HCT116 (cell line): ENCODE measurements around the gene USF1. TPM values are rescaled to one million over a fixed set of nuclear protein-coding genes. Genes with fewer than 3 reads are reported as not detected.
A peak's percentile ranks its signal among the peaks of the same experiment; 100 is the strongest.

Experiments
- ATAC-seq: fragments of 200-7000 bp; cut with Tn5 transposase; 2 replicates; pipeline ENCODE4 v1.9.1; 2020; ENCODE audit warnings: mild to moderate bottlenecking, moderate library complexity
- BruUV-seq: library from RNA; stranded (reverse); fragments of 400-500 nt; replicated peaks from 2 replicates; lab custom pipeline; 2021; lab: Mats Ljungman, UMichigan
- CTCF ChIA-PET: fragments of 300-600 bp; sonication (Branson Sonifier 250); formaldehyde crosslinking; loops from one replicate; lab custom pipeline; 2021; ENCODE audit warnings: antibody characterized with exemption; lab: Charles Lee
- POLR2A ChIA-PET: fragments of 300-600, 350-600 bp; sonication (Branson Sonifier 250); formaldehyde crosslinking; loops from one replicate; lab custom pipeline; 2021; ENCODE audit warnings: antibody characterized with exemption; lab: Charles Lee
- RAD21 ChIA-PET, 2 experiments: fragments of 300-600 bp; sonication (Branson Sonifier 250); formaldehyde crosslinking; loops; one replicate each; lab custom pipeline; 2023; ENCODE audit warnings: low total read pairs in 2 of 2; ENCODE audit not compliant: uncharacterized antibody in 2 of 2, unreplicated experiment in 2 of 2, low non-redundant PET in 1 of 2; lab: Charles Lee
- DNase-seq: peaks from one replicate; pipeline ENCODE4 v3.0.0-alpha.2; 2010; ENCODE audit warnings: low read depth, low spot score
- H2AFZ ChIP-seq: fragments of 200-600 bp; shearing (Covaris generic), sonication (generic); 2 replicates; pipeline ENCODE4 v1.6.1; 2017; ENCODE audit warnings: low read depth, mixed run types, mixed read lengths, antibody characterized with exemption, low read length; ENCODE audit not compliant: poor library complexity, severe bottlenecking
- H3K27ac ChIP-seq: 2 replicates; pipeline ENCODE4 v1.5.1; 2012; ENCODE audit warnings: low read depth, low read length
- H3K27me3 ChIP-seq: fragments of 200-600 bp; sonication (generic); 2 replicates; pipeline ENCODE4 v1.6.1; 2016; ENCODE audit warnings: mixed run types, low read length, mixed read lengths; ENCODE audit not compliant: insufficient read depth
- H3K36me3 ChIP-seq, 2 experiments: fragments of 200-500 bp in 1 of 2; fragments of 200-600 bp in 1 of 2; sonication (Bioruptor generic) in 1 of 2; sonication (generic) in 1 of 2; 2 replicates each; pipeline versions ENCODE4 v1.5.1 to v1.6.1; 2014 to 2016; ENCODE audit warnings: low read length in 2 of 2, inconsistent platforms in 1 of 2, mixed read lengths in 1 of 2, mixed run types in 1 of 2; ENCODE audit not compliant: insufficient read depth in 2 of 2, control insufficient read depth in 1 of 2
- H3K4me1 ChIP-seq, 2 experiments: fragments of 200-600 bp in 1 of 2; sonication (generic) in 1 of 2; 2 replicates each; pipeline versions ENCODE4 v1.5.1 to v1.6.1; 2012 to 2017; ENCODE audit warnings: low read length in 2 of 2, inconsistent platforms in 1 of 2, mild to moderate bottlenecking in 1 of 2, mixed read lengths in 1 of 2, mixed run types in 1 of 2, moderate library complexity in 1 of 2; ENCODE audit not compliant: insufficient read depth in 2 of 2, control insufficient read depth in 1 of 2
- H3K4me2 ChIP-seq: fragments of 200-600 bp; sonication (generic); 2 replicates; pipeline ENCODE4 v1.6.1; 2017; ENCODE audit warnings: mixed run types, low read length, mixed read lengths
- H3K4me3 ChIP-seq, 2 experiments: fragments of 200-600 bp in 1 of 2; sonication (generic) in 1 of 2; replicated peaks in 1 of 2; 2 replicates each; pipeline ENCODE4 v1.5.1; 2011 to 2016; ENCODE audit warnings: low read length in 2 of 2, control low read depth in 1 of 2, low read depth in 1 of 2, mild to moderate bottlenecking in 1 of 2, mixed read lengths in 1 of 2, mixed run types in 1 of 2
- H3K79me2 ChIP-seq: fragments of 200-600 bp; sonication (generic); 2 replicates; pipeline ENCODE4 v1.6.1; 2017; ENCODE audit warnings: mild to moderate bottlenecking, mixed run types, low read length, moderate library complexity, mixed read lengths; ENCODE audit not compliant: insufficient read depth
- H3K9ac ChIP-seq: fragments of 200-600 bp; sonication (generic); 2 replicates; pipeline ENCODE4 v1.6.1; 2016; ENCODE audit warnings: low read length, mixed read lengths
- H3K9me2 ChIP-seq: fragments of 200-600 bp; sonication (generic), shearing (Covaris generic); 2 replicates; pipeline ENCODE4 v1.6.1; 2017; ENCODE audit warnings: mixed run types, mild to moderate bottlenecking, moderate library complexity; ENCODE audit not compliant: insufficient read depth
- H3K9me3 ChIP-seq, 2 experiments: fragments of 200-500 bp in 1 of 2; fragments of 200-600 bp in 1 of 2; sonication (Bioruptor generic) in 1 of 2; sonication (generic) in 1 of 2; 2 replicates each; pipeline ENCODE4 v1.6.1; 2014 to 2017; ENCODE audit warnings: low read length in 2 of 2, mixed read lengths in 2 of 2, inconsistent platforms in 1 of 2, low read depth in 1 of 2, mild to moderate bottlenecking in 1 of 2, mixed run types in 1 of 2, moderate library complexity in 1 of 2; ENCODE audit not compliant: control insufficient read depth in 1 of 2, insufficient read depth in 1 of 2
- H4K20me1 ChIP-seq: fragments of 200-600 bp; sonication (generic), shearing (Covaris generic); 2 replicates; pipeline ENCODE4 v1.6.1; 2017; ENCODE audit warnings: mixed run types, mild to moderate bottlenecking, moderate library complexity; ENCODE audit not compliant: insufficient read depth
- CBX3 ChIP-seq: IDR thresholded peaks from 2 replicates; pipeline ENCODE4 v1.6.1; 2012; ENCODE audit warnings: low read depth
- EGR1 ChIP-seq: IDR thresholded peaks from 2 replicates; pipeline ENCODE4 v1.6.1; 2012; ENCODE audit warnings: low read depth
- ELF1 ChIP-seq: IDR thresholded peaks from 2 replicates; pipeline ENCODE4 v1.6.1; 2012; ENCODE audit warnings: low read depth, borderline replicate concordance
- EZH2phosphoT487 ChIP-seq: fragments of 200-600 bp; IDR thresholded peaks from 2 replicates; pipeline ENCODE4 v1.6.1; 2018; ENCODE audit warnings: antibody characterized with exemption, borderline replicate concordance
- FOSL1 ChIP-seq: IDR thresholded peaks from 2 replicates; pipeline ENCODE4 v1.6.1; 2012; ENCODE audit warnings: low read depth
- POLR2A ChIP-seq: IDR thresholded peaks from 2 replicates; pipeline ENCODE4 v1.7.0; 2011; ENCODE audit warnings: borderline replicate concordance; ENCODE audit not compliant: insufficient read depth, insufficient read length; ENCODE audit errors: extremely low read depth
- SIN3A ChIP-seq: IDR thresholded peaks from 2 replicates; pipeline ENCODE4 v1.6.1; 2012; ENCODE audit warnings: low read depth
- SP1 ChIP-seq: IDR thresholded peaks from 2 replicates; pipeline ENCODE4 v1.6.1; 2012; ENCODE audit warnings: low read depth
- SRF ChIP-seq: IDR thresholded peaks from 2 replicates; pipeline ENCODE4 v1.6.1; 2012; ENCODE audit warnings: low read depth
- ZFX ChIP-seq: fragments of 450-650 bp; IDR thresholded peaks from 2 replicates; pipeline ENCODE4 v1.6.1; 2017
- ZNF274 ChIP-seq: fragments of 200-500 bp; sonication (Bioruptor generic); IDR thresholded peaks from 2 replicates; pipeline ENCODE4 v1.6.1; 2014; ENCODE audit warnings: mild to moderate bottlenecking, low read depth, low read length, inconsistent platforms
- intact Hi-C: fragments of 100-400 bp; cut with micrococcal nuclease; formaldehyde crosslinking; loops from 2 replicates; pipeline ENCODE4 v1.10.0; 2022
- total RNA-seq: library from RNA; stranded (reverse); gene quantifications from one replicate; pipeline ENCODE4 v1.2.1, GENCODE V29; 2021; ENCODE audit not compliant: unreplicated experiment
- TF ChIP-seq, protein P1 (sequence below): IDR thresholded peaks from 2 replicates; pipeline ENCODE4 v1.6.1; 2011; ENCODE audit warnings: mild to moderate bottlenecking, low read length, moderate library complexity; ENCODE audit not compliant: insufficient replicate concordance; ENCODE audit errors: extremely low read depth
- TF ChIP-seq, protein P2 (sequence below), 3 experiments: fragments of 200-600 bp in 1 of 3; sonication (generic) in 1 of 3; IDR thresholded peaks in 2 of 3; conservative IDR thresholded peaks in 1 of 3; 2 replicates each; pipeline ENCODE4 v1.5.1; 2012 to 2017; ENCODE audit warnings: low read depth in 2 of 3, low read length in 2 of 3, antibody characterized with exemption in 1 of 3, borderline replicate concordance in 1 of 3, control low read depth in 1 of 3, mild to moderate bottlenecking in 1 of 3, mixed read lengths in 1 of 3, mixed run types in 1 of 3, moderate library complexity in 1 of 3; ENCODE audit not compliant: insufficient read depth in 1 of 3
- TF ChIP-seq, protein P3 (sequence below): IDR thresholded peaks from 2 replicates; pipeline ENCODE4 v1.6.1; 2012; ENCODE audit warnings: low read depth

USF1 gene
- total RNA-seq, 1 experiment from 2014 or later, result 48.0 TPM

DNA sequence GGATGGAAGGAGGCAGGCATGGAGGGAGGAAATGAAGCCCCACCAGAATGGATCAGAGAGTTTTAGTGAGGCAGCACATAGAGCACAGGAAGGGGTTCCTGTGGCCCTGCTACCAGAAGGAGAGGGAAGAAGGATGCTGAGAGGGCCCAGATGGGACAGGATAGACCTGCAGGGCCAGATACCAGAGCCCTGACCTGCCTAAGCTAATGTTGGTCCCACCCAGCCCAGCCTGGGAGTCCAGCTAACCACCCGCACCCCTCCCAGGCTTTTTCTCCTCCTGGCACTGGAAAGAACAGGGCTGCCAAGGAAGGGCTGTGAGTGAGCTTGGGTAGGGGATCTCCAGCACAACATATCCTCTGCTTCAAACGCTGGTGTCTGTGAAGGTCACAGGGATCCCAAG, 36.7 kb upstream of the USF1 start:
- Histone ChIP-seq H3K4me3 (peak overlapping the region in 1 of 2 experiments; percentile 40; a peak in 2 of 4 replicates), H3K27me3 (no peaks in the 10 kb centered on the region), H3K9me3 (no peaks in the 10 kb centered on the region), H3K79me2 (no peaks in the 10 kb centered on the region), H3K4me2 (peak overlapping the region; percentile 73), H3K36me3 (no peaks in the 10 kb centered on the region), H3K9ac (peak overlapping the region; percentile 46), H4K20me1 (no peaks in the 10 kb centered on the region), H2AFZ (no peak overlapping the region), H3K4me1 (peaks cover 34 to 71% of the 10 kb centered on the region in 2 experiments), H3K9me2 (no peaks in the 10 kb centered on the region), H3K27ac (peak overlapping the region; percentile 46)
- no peak for TF ChIP-seq SIN3A
- TF ChIP-seq EGR1, result no peak
- TF ChIP-seq CBX3, result no peak
- TF ChIP-seq, protein P1, sequence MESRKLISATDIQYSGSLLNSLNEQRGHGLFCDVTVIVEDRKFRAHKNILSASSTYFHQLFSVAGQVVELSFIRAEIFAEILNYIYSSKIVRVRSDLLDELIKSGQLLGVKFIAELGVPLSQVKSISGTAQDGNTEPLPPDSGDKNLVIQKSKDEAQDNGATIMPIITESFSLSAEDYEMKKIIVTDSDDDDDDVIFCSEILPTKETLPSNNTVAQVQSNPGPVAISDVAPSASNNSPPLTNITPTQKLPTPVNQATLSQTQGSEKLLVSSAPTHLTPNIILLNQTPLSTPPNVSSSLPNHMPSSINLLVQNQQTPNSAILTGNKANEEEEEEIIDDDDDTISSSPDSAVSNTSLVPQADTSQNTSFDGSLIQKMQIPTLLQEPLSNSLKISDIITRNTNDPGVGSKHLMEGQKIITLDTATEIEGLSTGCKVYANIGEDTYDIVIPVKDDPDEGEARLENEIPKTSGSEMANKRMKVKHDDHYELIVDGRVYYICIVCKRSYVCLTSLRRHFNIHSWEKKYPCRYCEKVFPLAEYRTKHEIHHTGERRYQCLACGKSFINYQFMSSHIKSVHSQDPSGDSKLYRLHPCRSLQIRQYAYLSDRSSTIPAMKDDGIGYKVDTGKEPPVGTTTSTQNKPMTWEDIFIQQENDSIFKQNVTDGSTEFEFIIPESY, result no peak
- no peak for TF ChIP-seq POLR2A
- TF ChIP-seq ELF1, result no peak
- no peak for TF ChIP-seq ZFX
- TF ChIP-seq SRF, result no peak
- ATAC-seq (no peak), DNase-seq (no peak)
- BruUV-seq, result no TSS peak
- POLR2A ChIA-PET, result interaction anchor here (1.5 kb wide), 2 partner anchors 9 to 37 kb away, joined by 3 read pairs; partner anchors contain the start of gene USF1
- intact Hi-C loops, result no loop called here
- CTCF ChIA-PET, result interaction anchor here (1.1 to 2.4 kb wide), 2 partner anchors 11 to 15 kb away, joined by 3 to 7 read pairs; no protein-coding TSS in a partner anchor
- RAD21 ChIA-PET, result no interaction called here

DNA sequence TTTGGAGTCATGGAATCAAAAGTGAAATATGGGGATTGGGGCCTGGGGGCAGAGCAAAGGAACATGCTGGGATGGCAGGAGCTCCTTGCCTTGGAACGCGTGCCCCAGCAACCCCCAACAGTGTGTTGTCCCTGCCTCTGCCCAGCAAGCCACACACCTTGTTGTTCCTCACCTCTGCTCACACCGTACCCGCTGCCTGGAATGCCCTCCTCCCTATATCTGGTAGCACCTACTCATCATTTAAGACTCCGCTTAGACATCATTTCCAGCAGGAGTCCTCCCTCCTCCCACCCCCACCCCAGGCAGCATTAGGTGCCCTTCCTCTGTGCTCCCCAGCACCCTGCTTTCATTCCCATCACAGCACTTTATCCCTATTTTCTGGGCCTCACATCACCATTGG, 35.7 kb upstream of the USF1 start:
- BruUV-seq, result no TSS peak
- no peaks in the 10 kb centered on the region for H3K9me2 ChIP-seq
- ChIA-PET RAD21 (no interaction called here), POLR2A (no interaction called here), CTCF (interaction anchor here (2.4 kb wide), 1 partner anchor 10 kb away, joined by 7 read pairs; no protein-coding TSS in a partner anchor)
- no peak overlapping the region for H3K27ac ChIP-seq
- no peak overlapping the region for H3K4me3 ChIP-seq
- no peaks in the 10 kb centered on the region for H4K20me1 ChIP-seq
- H3K27me3 ChIP-seq, result no peaks in the 10 kb centered on the region
- no peak overlapping the region for H3K9ac ChIP-seq
- H2AFZ ChIP-seq, result no peak overlapping the region
- H3K4me1 ChIP-seq, result peaks cover 34 to 70% of the 10 kb centered on the region in 2 experiments
- H3K9me3 ChIP-seq, result no peaks in the 10 kb centered on the region
- DNase-seq, result no peak
- intact Hi-C loops, result no loop called here
- no peak for ATAC-seq
- H3K36me3 ChIP-seq, result no peaks in the 10 kb centered on the region
- peak overlapping the region; percentile 73 for H3K4me2 ChIP-seq
- no peaks in the 10 kb centered on the region for H3K79me2 ChIP-seq
- TF ChIP-seq EGR1 (no peak), SRF (no peak), ZFX (no peak), ZNF274 (no peak), EZH2phosphoT487 (no peak), FOSL1 (no peak), SP1 (no peak)
- TF ChIP-seq, protein P2, sequence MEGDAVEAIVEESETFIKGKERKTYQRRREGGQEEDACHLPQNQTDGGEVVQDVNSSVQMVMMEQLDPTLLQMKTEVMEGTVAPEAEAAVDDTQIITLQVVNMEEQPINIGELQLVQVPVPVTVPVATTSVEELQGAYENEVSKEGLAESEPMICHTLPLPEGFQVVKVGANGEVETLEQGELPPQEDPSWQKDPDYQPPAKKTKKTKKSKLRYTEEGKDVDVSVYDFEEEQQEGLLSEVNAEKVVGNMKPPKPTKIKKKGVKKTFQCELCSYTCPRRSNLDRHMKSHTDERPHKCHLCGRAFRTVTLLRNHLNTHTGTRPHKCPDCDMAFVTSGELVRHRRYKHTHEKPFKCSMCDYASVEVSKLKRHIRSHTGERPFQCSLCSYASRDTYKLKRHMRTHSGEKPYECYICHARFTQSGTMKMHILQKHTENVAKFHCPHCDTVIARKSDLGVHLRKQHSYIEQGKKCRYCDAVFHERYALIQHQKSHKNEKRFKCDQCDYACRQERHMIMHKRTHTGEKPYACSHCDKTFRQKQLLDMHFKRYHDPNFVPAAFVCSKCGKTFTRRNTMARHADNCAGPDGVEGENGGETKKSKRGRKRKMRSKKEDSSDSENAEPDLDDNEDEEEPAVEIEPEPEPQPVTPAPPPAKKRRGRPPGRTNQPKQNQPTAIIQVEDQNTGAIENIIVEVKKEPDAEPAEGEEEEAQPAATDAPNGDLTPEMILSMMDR (IDR thresholded peaks at IDR 0.05 in 2 of 3, conservative IDR thresholded peaks at IDR 0.05 in 1 of 3; ENCODE audit: borderline replicate concordance in 1 of 3, insufficient read depth in 1 of 3, low read depth in 2 of 3, low read length in 2 of 3), result no peak
- TF ChIP-seq, protein P3, sequence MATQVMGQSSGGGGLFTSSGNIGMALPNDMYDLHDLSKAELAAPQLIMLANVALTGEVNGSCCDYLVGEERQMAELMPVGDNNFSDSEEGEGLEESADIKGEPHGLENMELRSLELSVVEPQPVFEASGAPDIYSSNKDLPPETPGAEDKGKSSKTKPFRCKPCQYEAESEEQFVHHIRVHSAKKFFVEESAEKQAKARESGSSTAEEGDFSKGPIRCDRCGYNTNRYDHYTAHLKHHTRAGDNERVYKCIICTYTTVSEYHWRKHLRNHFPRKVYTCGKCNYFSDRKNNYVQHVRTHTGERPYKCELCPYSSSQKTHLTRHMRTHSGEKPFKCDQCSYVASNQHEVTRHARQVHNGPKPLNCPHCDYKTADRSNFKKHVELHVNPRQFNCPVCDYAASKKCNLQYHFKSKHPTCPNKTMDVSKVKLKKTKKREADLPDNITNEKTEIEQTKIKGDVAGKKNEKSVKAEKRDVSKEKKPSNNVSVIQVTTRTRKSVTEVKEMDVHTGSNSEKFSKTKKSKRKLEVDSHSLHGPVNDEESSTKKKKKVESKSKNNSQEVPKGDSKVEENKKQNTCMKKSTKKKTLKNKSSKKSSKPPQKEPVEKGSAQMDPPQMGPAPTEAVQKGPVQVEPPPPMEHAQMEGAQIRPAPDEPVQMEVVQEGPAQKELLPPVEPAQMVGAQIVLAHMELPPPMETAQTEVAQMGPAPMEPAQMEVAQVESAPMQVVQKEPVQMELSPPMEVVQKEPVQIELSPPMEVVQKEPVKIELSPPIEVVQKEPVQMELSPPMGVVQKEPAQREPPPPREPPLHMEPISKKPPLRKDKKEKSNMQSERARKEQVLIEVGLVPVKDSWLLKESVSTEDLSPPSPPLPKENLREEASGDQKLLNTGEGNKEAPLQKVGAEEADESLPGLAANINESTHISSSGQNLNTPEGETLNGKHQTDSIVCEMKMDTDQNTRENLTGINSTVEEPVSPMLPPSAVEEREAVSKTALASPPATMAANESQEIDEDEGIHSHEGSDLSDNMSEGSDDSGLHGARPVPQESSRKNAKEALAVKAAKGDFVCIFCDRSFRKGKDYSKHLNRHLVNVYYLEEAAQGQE, result no peak
